Measurements from ENCODE around the gene ABCD3. TPM values are rescaled to one million over a fixed set of nuclear protein-coding genes. Genes with fewer than 3 reads are reported as not detected.

Gene ABCD3
- total RNA-seq, 4 donors from 2014 or later = 26.8 to 60.2 (median 33.8) TPM

- Histone ChIP-seq H3K36me3 (no peaks in the 10 kb centered on the region), H3K27me3 (no peaks in the 10 kb centered on the region), H3K27ac (no peak overlapping the region), H3K4me3 (no peak overlapping the region), H3K4me1 (no peaks in the 10 kb centered on the region), H3K9me3 (no peaks in the 10 kb centered on the region)
- no peak for TF ChIP-seq CTCF (IDR thresholded peaks at IDR 0.05)
- no peak for TF ChIP-seq POLR2AphosphoS5 (IDR thresholded peaks at IDR 0.05)
- no peak for TF ChIP-seq EP300 (IDR thresholded peaks at IDR 0.05)
- TF ChIP-seq POLR2A (IDR thresholded peaks at IDR 0.05) = no peak
- WGBS, 2 donors (ENCODE audit: low coverage in 1 of 2) = 58 to 100% methylated on average over 1 to 3 of the region's 3 CpGs
- no peak for ATAC-seq
Observed at GRCh38 chr1:94395231-94395630, 23.0 kb upstream of the ABCD3 start.

GRCh38 chr1:94395748-94396309 lies 22.4 kb upstream of the ABCD3 start:
- no peak overlapping the region for H3K27ac ChIP-seq
- no peak for ATAC-seq
- H3K4me1 ChIP-seq = no peaks in the 10 kb centered on the region
- WGBS, 2 donors (ENCODE audit: low coverage in 1 of 2) = 94 to 100% methylated on average over 2 of the region's 2 CpGs
- H3K36me3 ChIP-seq = no peaks in the 10 kb centered on the region
- H3K27me3 ChIP-seq = no peaks in the 10 kb centered on the region
- no peak for TF ChIP-seq POLR2AphosphoS5 (IDR thresholded peaks at IDR 0.05)
- TF ChIP-seq POLR2A (IDR thresholded peaks at IDR 0.05) = no peak
- no peak for TF ChIP-seq EP300 (IDR thresholded peaks at IDR 0.05)
- TF ChIP-seq CTCF (IDR thresholded peaks at IDR 0.05) = no peak
- no peaks in the 10 kb centered on the region for H3K9me3 ChIP-seq
- H3K4me3 ChIP-seq = no peak overlapping the region

GRCh38 chr1:94396356-94397010 lies 21.7 kb upstream of the ABCD3 start:
- no peaks in the 10 kb centered on the region for H3K27me3 ChIP-seq
- 63 to 76% methylated on average over 8 to 11 of the region's 11 CpGs for WGBS, 2 donors (ENCODE audit: low coverage in 1 of 2)
- no peaks in the 10 kb centered on the region for H3K9me3 ChIP-seq
- TF ChIP-seq POLR2AphosphoS5 (IDR thresholded peaks at IDR 0.05) (no peak), CTCF (IDR thresholded peaks at IDR 0.05) (peak in 1 of 4 experiments; percentile 45)
- H3K36me3 ChIP-seq = no peaks in the 10 kb centered on the region
- no peaks in the 10 kb centered on the region for H3K4me1 ChIP-seq
- no peak for ATAC-seq
- H3K27ac ChIP-seq = no peak overlapping the region
- no peak overlapping the region for H3K4me3 ChIP-seq

GRCh38 chr1:94398356-94398755 lies 19.8 kb upstream of the ABCD3 start:
- Histone ChIP-seq H3K27ac (no peak overlapping the region), H3K9me3 (no peaks in the 10 kb centered on the region), H3K4me3 (no peak overlapping the region), H3K36me3 (no peaks in the 10 kb centered on the region), H3K4me1 (no peaks in the 10 kb centered on the region), H3K27me3 (no peaks in the 10 kb centered on the region)
- no peak for ATAC-seq
- TF ChIP-seq CTCF (IDR thresholded peaks at IDR 0.05) = no peak
- no peak for TF ChIP-seq POLR2A (IDR thresholded peaks at IDR 0.05)
- no peak for TF ChIP-seq EP300 (IDR thresholded peaks at IDR 0.05)
- no peak for TF ChIP-seq POLR2AphosphoS5 (IDR thresholded peaks at IDR 0.05)
- WGBS, 2 donors (ENCODE audit: low coverage in 1 of 2) = 79 to 89% methylated on average over 5 of the region's 5 CpGs

- Histone ChIP-seq H3K4me3 (no peak overlapping the region), H3K9me3 (no peaks in the 10 kb centered on the region), H3K27me3 (no peaks in the 10 kb centered on the region), H3K36me3 (no peaks in the 10 kb centered on the region), H3K4me1 (no peaks in the 10 kb centered on the region), H3K27ac (no peak overlapping the region)
- TF ChIP-seq CTCF (IDR thresholded peaks at IDR 0.05) (no peak), EP300 (IDR thresholded peaks at IDR 0.05) (no peak)
- WGBS, 2 donors (ENCODE audit: low coverage in 1 of 2) = 84 to 92% methylated on average over 2 to 3 of the region's 3 CpGs
- no peak for ATAC-seq
Observed at GRCh38 chr1:94399453-94399852, 18.7 kb upstream of the ABCD3 start.

Data from gastroesophageal sphincter (tissue), 4 donors.